ENCODE measurements around the gene HK1.
A peak's percentile ranks its signal among the peaks of the same experiment; 100 is the strongest.
"Not testable (repeated sequence)": the region's sequence is repeated elsewhere in the genome, so short reads cannot be mapped to it uniquely, and the experiment has no call there.

HK1 gene

GRCh38 chr10:69315100-69315542 is 36.8 kb downstream of the HK1 start:
- ATAC-seq (no peak), DNase-seq (ENCODE audit: low spot score in 2 of 2) (no peak)
- Mint-ChIP-seq H3K9me3 (no peaks in the 10 kb centered on the region), H3K27ac (peak overlapping the region; percentile 76), H3K4me3 (no peak overlapping the region), H3K4me1 (peaks cover 32% of the 10 kb centered on the region), H3K36me3 (peaks cover 23% of the 10 kb centered on the region)

GRCh38 chr10:69315610-69316312 is 37.5 kb downstream of the HK1 start:
- no peak for ATAC-seq
- peak overlapping the region; percentile 76 for H3K27ac Mint-ChIP-seq
- peak overlapping the region; percentile 98 for H3K4me3 Mint-ChIP-seq
- DNase-seq (ENCODE audit: low spot score in 2 of 2): no peak
- H3K36me3 Mint-ChIP-seq: peaks cover 30% of the 10 kb centered on the region
- peaks cover 38% of the 10 kb centered on the region for H3K4me1 Mint-ChIP-seq
- no peaks in the 10 kb centered on the region for H3K9me3 Mint-ChIP-seq

- Mint-ChIP-seq H3K4me3 (peak overlapping the region; percentile 98), H3K9me3 (no peaks in the 10 kb centered on the region)
- no peak for DNase-seq (ENCODE audit: low spot score in 2 of 2)
These were observed 38.2 kb downstream of the HK1 start for GRCh38 chr10:69316313-69317059.

GRCh38 chr10:69317175-69317604 is 38.9 kb downstream of the HK1 start:
- H3K9me3 Mint-ChIP-seq: no peaks in the 10 kb centered on the region
- H3K27ac Mint-ChIP-seq: peak overlapping the region; percentile 96
- peak overlapping the region; percentile 98 for H3K4me3 Mint-ChIP-seq
- H3K36me3 Mint-ChIP-seq: peaks cover 44% of the 10 kb centered on the region
- DNase-seq (ENCODE audit: low spot score in 2 of 2) (peak; percentile 18 to 81), ATAC-seq (peak; percentile 62)
- peaks cover 52% of the 10 kb centered on the region for H3K4me1 Mint-ChIP-seq

More at GRCh38 chr10:69316313-69317059, 38.2 kb downstream of the HK1 start:
- H3K4me1 Mint-ChIP-seq: peaks cover 45% of the 10 kb centered on the region
- peaks cover 37% of the 10 kb centered on the region for H3K36me3 Mint-ChIP-seq
- peak overlapping the region; percentile 96 for H3K27ac Mint-ChIP-seq
- ATAC-seq: no peak

- no peak for ATAC-seq
- DNase-seq (ENCODE audit: low spot score in 2 of 2): no peak
- no peaks in the 10 kb centered on the region for H3K9me3 Mint-ChIP-seq
- H3K4me1 Mint-ChIP-seq: peaks cover 54% of the 10 kb centered on the region
- peaks cover 49% of the 10 kb centered on the region for H3K36me3 Mint-ChIP-seq
- peak overlapping the region; percentile 98 for H3K4me3 Mint-ChIP-seq
- H3K27ac Mint-ChIP-seq: peak overlapping the region; percentile 96
These were observed 39.4 kb downstream of the HK1 start for GRCh38 chr10:69317626-69318105.

- DNase-seq (ENCODE audit: low spot score in 2 of 2): peak; percentile 87 to 94
- H3K27ac Mint-ChIP-seq: peak overlapping the region; percentile 96
- no peaks in the 10 kb centered on the region for H3K9me3 Mint-ChIP-seq
- H3K4me1 Mint-ChIP-seq: peaks cover 54% of the 10 kb centered on the region
- peaks cover 55% of the 10 kb centered on the region for H3K36me3 Mint-ChIP-seq
- H3K4me3 Mint-ChIP-seq: peak overlapping the region; percentile 98
- peak; percentile 88 for ATAC-seq
These were observed 40.0 kb downstream of the HK1 start for GRCh38 chr10:69318106-69318866.

- ATAC-seq (peak; percentile 44), DNase-seq (ENCODE audit: low spot score in 2 of 2) (peak; percentile 58 to 88)
- Mint-ChIP-seq H3K36me3 (peaks cover 63% of the 10 kb centered on the region), H3K4me3 (peak overlapping the region; percentile 98), H3K27ac (peak overlapping the region; percentile 96), H3K4me1 (peaks cover 60% of the 10 kb centered on the region), H3K9me3 (no peaks in the 10 kb centered on the region)
These were observed 40.8 kb downstream of the HK1 start for GRCh38 chr10:69318867-69319727.

- Mint-ChIP-seq H3K36me3 (peaks cover 69% of the 10 kb centered on the region), H3K27ac (peak overlapping the region; percentile 96), H3K4me3 (peak overlapping the region; percentile 98), H3K4me1 (peaks cover 60% of the 10 kb centered on the region), H3K9me3 (no peaks in the 10 kb centered on the region)
- ATAC-seq: no peak
- peak in 1 of 2 donors; percentile 13 for DNase-seq (ENCODE audit: low spot score in 2 of 2)
These were observed 41.6 kb downstream of the HK1 start for GRCh38 chr10:69319841-69320316.

GRCh38 chr10:69320521-69320920 is 42.2 kb downstream of the HK1 start:
- DNase-seq (ENCODE audit: low spot score in 2 of 2): no peak
- Mint-ChIP-seq H3K9me3 (no peaks in the 10 kb centered on the region), H3K27ac (peak overlapping the region; percentile 96), H3K4me1 (peaks cover 55% of the 10 kb centered on the region), H3K4me3 (peak overlapping the region; percentile 98), H3K36me3 (peaks cover 76% of the 10 kb centered on the region)
- ATAC-seq: no peak

GRCh38 chr10:69321039-69321715 is 42.9 kb downstream of the HK1 start:
- Mint-ChIP-seq H3K27ac (peak overlapping the region; percentile 96), H3K4me1 (peaks cover 51% of the 10 kb centered on the region), H3K9me3 (no peaks in the 10 kb centered on the region), H3K4me3 (peak overlapping the region; percentile 98), H3K36me3 (peaks cover 82% of the 10 kb centered on the region)
- ATAC-seq: no peak
- DNase-seq (ENCODE audit: low spot score in 2 of 2): no peak

GRCh38 chr10:69321865-69322264 is 43.6 kb downstream of the HK1 start:
- H3K9me3 Mint-ChIP-seq: no peaks in the 10 kb centered on the region
- H3K27ac Mint-ChIP-seq: peak overlapping the region; percentile 14
- no peak for DNase-seq (ENCODE audit: low spot score in 2 of 2)
- no peak for ATAC-seq
- peaks cover 49% of the 10 kb centered on the region for H3K4me1 Mint-ChIP-seq
- H3K36me3 Mint-ChIP-seq: peaks cover 89% of the 10 kb centered on the region
- H3K4me3 Mint-ChIP-seq: peak overlapping the region; percentile 98

- not testable (repeated sequence) for ATAC-seq; H3K9me3 Mint-ChIP-seq; DNase-seq (ENCODE audit: low spot score in 2 of 2); H3K4me3 Mint-ChIP-seq
- Mint-ChIP-seq H3K27ac (peak overlapping the region; percentile 14), H3K4me1 (peaks cover 49% of the 10 kb centered on the region), H3K36me3 (peaks cover 92% of the 10 kb centered on the region)
These were observed 44.0 kb downstream of the HK1 start for GRCh38 chr10:69322346-69322745.

GRCh38 chr10:69323622-69324021 is 45.3 kb downstream of the HK1 start:
- no peak overlapping the region for H3K4me3 Mint-ChIP-seq
- peaks cover 95% of the 10 kb centered on the region for H3K36me3 Mint-ChIP-seq
- ATAC-seq: no peak
- no peak overlapping the region for H3K27ac Mint-ChIP-seq
- no peak for DNase-seq (ENCODE audit: low spot score in 2 of 2)
- H3K4me1 Mint-ChIP-seq: peaks cover 57% of the 10 kb centered on the region
- H3K9me3 Mint-ChIP-seq: no peaks in the 10 kb centered on the region

GRCh38 chr10:69324583-69324982 is 46.3 kb downstream of the HK1 start:
- Mint-ChIP-seq H3K9me3 (no peaks in the 10 kb centered on the region), H3K36me3 (peaks cover 96% of the 10 kb centered on the region), H3K27ac (no peak overlapping the region), H3K4me1 (peaks cover 63% of the 10 kb centered on the region), H3K4me3 (no peak overlapping the region)
- DNase-seq (ENCODE audit: low spot score in 2 of 2) (no peak), ATAC-seq (no peak)
